Hematopoietic multipotent progenitor cell treated with erythropoietin and hydrocortisone succinate and interleukin-3 and kit ligand, for 4 days (in vitro differentiated cells): ENCODE data around the gene CACNA1G.
A peak's percentile ranks its signal among the peaks of the same experiment; 100 is the strongest.

Experiments used
- DNase-seq: peaks from one replicate; pipeline ENCODE4 v3.0.0-alpha.2; 2015

CACNA1G gene

GRCh38 chr17:50590946-50591737 lies 30.6 kb downstream of the CACNA1G start:
- DNase-seq, result no peak

GRCh38 chr17:50593321-50593720 lies 32.8 kb downstream of the CACNA1G start:
- DNase-seq, result no peak

GRCh38 chr17:50594128-50594823 lies 33.8 kb downstream of the CACNA1G start:
- DNase-seq, result no peak

GRCh38 chr17:50594892-50595291 lies 34.4 kb downstream of the CACNA1G start:
- DNase-seq, result no peak

GRCh38 chr17:50596191-50597037 lies 35.9 kb downstream of the CACNA1G start:
- peak; percentile 20 for DNase-seq

- no peak for DNase-seq
Measured at GRCh38 chr17:50598487-50598886, 38.0 kb downstream of the CACNA1G start.

GRCh38 chr17:50599606-50600005 lies 39.1 kb downstream of the CACNA1G start:
- DNase-seq, result no peak

GRCh38 chr17:50601823-50602375 lies 41.4 kb downstream of the CACNA1G start:
- DNase-seq, result no peak

GRCh38 chr17:50602836-50603235 lies 42.3 kb downstream of the CACNA1G start:
- no peak for DNase-seq

GRCh38 chr17:50603340-50603739 lies 42.8 kb downstream of the CACNA1G start:
- DNase-seq, result peak; percentile 53

GRCh38 chr17:50604513-50604912 lies 44.0 kb downstream of the CACNA1G start:
- no peak for DNase-seq

- no peak for DNase-seq
Measured at GRCh38 chr17:50605429-50605828, 44.9 kb downstream of the CACNA1G start.

- no peak for DNase-seq
Measured at GRCh38 chr17:50607522-50608175, 47.1 kb downstream of the CACNA1G start.

GRCh38 chr17:50608700-50609379 lies 48.3 kb downstream of the CACNA1G start:
- no peak for DNase-seq

- no peak for DNase-seq
Measured at GRCh38 chr17:50609380-50610074, 49.0 kb downstream of the CACNA1G start.

GRCh38 chr17:50611634-50612033 lies 51.1 kb downstream of the CACNA1G start:
- no peak for DNase-seq

GRCh38 chr17:50612281-50612680 lies 51.8 kb downstream of the CACNA1G start:
- DNase-seq, result no peak

GRCh38 chr17:50613007-50613992 lies 52.8 kb downstream of the CACNA1G start:
- peak; percentile 51 for DNase-seq

GRCh38 chr17:50614471-50615051 lies 54.0 kb downstream of the CACNA1G start:
- no peak for DNase-seq

GRCh38 chr17:50615828-50616227 lies 55.3 kb downstream of the CACNA1G start:
- no peak for DNase-seq
